CD4-positive, alpha-beta T cell (primary cell): ENCODE results near the gene RTN4RL2. TPM values are rescaled to one million over a fixed set of nuclear protein-coding genes. Genes with fewer than 3 reads are reported as not detected.

Source experiments
- ATAC-seq: fragments of 200-7000 bp; cut with Tn5 transposase; one replicate; pipeline ENCODE4 v1.10.0; 2022; ENCODE audit warnings: mild to moderate bottlenecking; ENCODE audit not compliant: poor library complexity
- CTCF ChIA-PET: fragments of 350-600 bp; sonication (Branson Sonifier 250); formaldehyde crosslinking; loops from one replicate; lab custom pipeline; 2021; ENCODE audit warnings: antibody characterized with exemption, inconsistent platforms; lab: Charles Lee
- POLR2A ChIA-PET: fragments of 350-600 bp; sonication (Branson Sonifier 250); formaldehyde crosslinking; loops from one replicate; lab custom pipeline; 2021; ENCODE audit warnings: antibody characterized with exemption, inconsistent platforms; lab: Charles Lee
- DNase-seq, 14 experiments: peaks; one replicate each; pipeline ENCODE4 v3.0.0-alpha.2; 2013 to 2020; ENCODE audit warnings: mixed read lengths in 2 of 14
- H3K27ac ChIP-seq, 2 donors: one replicate each; pipeline versions ENCODE4 v1.5.1 to v1.7.0; 2013; ENCODE audit warnings: low read length in 2 of 2, low read depth in 1 of 2, mild to moderate bottlenecking in 1 of 2
- H3K27me3 ChIP-seq, 2 experiments: 1 replicate in 1 of 2; 2 replicates in 1 of 2; pipeline versions ENCODE4 v1.6.1 to v1.7.0; 2013; ENCODE audit warnings: low read length in 2 of 2, control low read depth in 1 of 2, mild to moderate bottlenecking in 1 of 2, moderate library complexity in 1 of 2; ENCODE audit not compliant: insufficient read depth in 2 of 2, control insufficient read depth in 1 of 2
- H3K36me3 ChIP-seq: one replicate; pipeline ENCODE4 v1.6.1; 2013; ENCODE audit warnings: low read length, control low read depth; ENCODE audit not compliant: insufficient read depth
- H3K4me1 ChIP-seq: one replicate; pipeline ENCODE4 v1.6.1; 2013; ENCODE audit warnings: low read length, control low read depth; ENCODE audit not compliant: insufficient read depth
- H3K4me3 ChIP-seq: one replicate; pipeline ENCODE4 v1.5.1; 2013; ENCODE audit warnings: mild to moderate bottlenecking, low read length, moderate library complexity
- H3K9me3 ChIP-seq, 2 experiments: 1 replicate in 1 of 2; 2 replicates in 1 of 2; pipeline versions ENCODE4 v1.6.1 to v1.7.0; 2013; ENCODE audit warnings: low read length in 2 of 2, mild to moderate bottlenecking in 2 of 2, control low read depth in 1 of 2, moderate library complexity in 1 of 2; ENCODE audit not compliant: control insufficient read depth in 1 of 2, insufficient read depth in 1 of 2
- H3K27ac Mint-ChIP-seq: one replicate; pipeline ENCODE4 v1.8.0; 2020; ENCODE audit warnings: mixed read lengths
- H3K27me3 Mint-ChIP-seq: one replicate; pipeline ENCODE4 v1.8.0; 2021; ENCODE audit warnings: mixed read lengths
- H3K36me3 Mint-ChIP-seq: one replicate; pipeline ENCODE4 v1.8.0; 2021; ENCODE audit warnings: low read depth, mixed read lengths
- H3K4me1 Mint-ChIP-seq: one replicate; pipeline ENCODE4 v1.8.0; 2021; ENCODE audit warnings: low read depth, mixed read lengths
- H3K4me3 Mint-ChIP-seq: one replicate; pipeline ENCODE4 v1.8.0; 2020; ENCODE audit warnings: mild to moderate bottlenecking, mixed read lengths
- H3K9me3 Mint-ChIP-seq: one replicate; pipeline ENCODE4 v1.8.0; 2020; ENCODE audit warnings: mixed read lengths
- CTCF ChIP-seq: fragments of 200-600 bp; IDR thresholded peaks from one replicate; pipeline ENCODE4 v1.8.0; 2022; ENCODE audit warnings: antibody characterized with exemption, mild to moderate bottlenecking
- intact Hi-C, 2 experiments: fragments of 100-400 bp; cut with DNase I in 1 of 2; cut with micrococcal nuclease in 1 of 2; formaldehyde crosslinking; loops; one replicate each; pipeline versions ENCODE4 v1.15.1 to v1.9.0; 2023 to 2025; cut with DNase I, micrococcal nuclease
- total RNA-seq, 174 experiments: library from RNA in 2 of 174; stranded (reverse) in 2 of 174; gene quantifications; one replicate each; pipeline ENCODE4 v1.2.3 and lab custom pipeline; 2021 to 2026

RTN4RL2 gene
- total RNA-seq, 2 experiments from 2014 or later = 0.17 to 0.19 TPM

GRCh38 chr11:57491371-57492061, 31.2 kb downstream of the RTN4RL2 start:
- DNase-seq (peak in 11 of 14 experiments; percentile 25 to 70 (median 37)), ATAC-seq (peak; percentile 64)
- Histone ChIP-seq H3K36me3 (peaks cover 24% of the 10 kb centered on the region), H3K4me1 (peaks cover 4% of the 10 kb centered on the region), H3K9me3 (no peaks in the 10 kb centered on the region), H3K4me3 (no peak overlapping the region), H3K27me3 (no peaks in the 10 kb centered on the region), H3K27ac (no peak overlapping the region)
- intact Hi-C loops = loop anchor here (2.0 to 5.0 kb wide), 4 partner anchors 76 to 153 kb away; partner anchors contain the start of gene UBE2L6 (in 1 of the 2)
- no peak overlapping the region for H3K4me3 Mint-ChIP-seq
- CTCF ChIA-PET = interaction anchor here (0.6 to 6.0 kb wide), 4 partner anchors 9 to 153 kb away, joined by 3 to 130 read pairs (median 3); partner anchors contain the start of gene TIMM10
- TF ChIP-seq CTCF = peak; percentile 50
- POLR2A ChIA-PET = interaction anchor here (3.4 kb wide), 1 partner anchor 34 kb away, joined by 28 read pairs; no protein-coding TSS in a partner anchor
- no peaks in the 10 kb centered on the region for H3K4me1 Mint-ChIP-seq
- no peak overlapping the region for H3K27ac Mint-ChIP-seq
- H3K27me3 Mint-ChIP-seq = no peaks in the 10 kb centered on the region
- peaks cover 35% of the 10 kb centered on the region for H3K36me3 Mint-ChIP-seq
- no peaks in the 10 kb centered on the region for H3K9me3 Mint-ChIP-seq

GRCh38 chr11:57493507-57494503, 33.5 kb downstream of the RTN4RL2 start:
- H3K36me3 Mint-ChIP-seq = peaks cover 18% of the 10 kb centered on the region
- no peak overlapping the region for H3K27ac Mint-ChIP-seq
- no peak overlapping the region for H3K4me3 Mint-ChIP-seq

More at GRCh38 chr11:57493507-57494503, 33.5 kb downstream of the RTN4RL2 start:
- POLR2A ChIA-PET = interaction anchor here (0.6 to 3.4 kb wide), 5 partner anchors 20 to 74 kb away, joined by 4 to 28 read pairs (median 9); partner anchors contain the start of genes SLC43A1, TIMM10 and UBE2L6
- H3K4me1 ChIP-seq = peaks cover 4% of the 10 kb centered on the region
- ATAC-seq (peak; percentile 94), DNase-seq (peak; percentile 63 to 84 (median 69))
- CTCF ChIA-PET = interaction anchor here (0.8 to 6.0 kb wide), 24 partner anchors 8 to 307 kb away, joined by 3 to 130 read pairs (median 4); partner anchors contain the start of gene TIMM10
- peaks cover 25% of the 10 kb centered on the region for H3K36me3 ChIP-seq
- H3K27me3 ChIP-seq = no peaks in the 10 kb centered on the region
- Mint-ChIP-seq H3K9me3 (no peaks in the 10 kb centered on the region), H3K4me1 (no peaks in the 10 kb centered on the region), H3K27me3 (no peaks in the 10 kb centered on the region)
- intact Hi-C loops = loop anchor here (1.0 to 5.0 kb wide), 4 partner anchors 33 to 151 kb away; partner anchors contain the start of gene UBE2L6 (in 1 of the 2)
- no peak overlapping the region for H3K27ac ChIP-seq
- H3K4me3 ChIP-seq = no peak overlapping the region
- TF ChIP-seq CTCF = peak; percentile 97
- no peaks in the 10 kb centered on the region for H3K9me3 ChIP-seq
